Panc1 (cell line): ENCODE measurements around the gene PTPRK. TPM values are rescaled to one million over a fixed set of nuclear protein-coding genes. Genes with fewer than 3 reads are reported as not detected.

Experiments used
- ATAC-seq: fragments of 200-7000 bp; cut with Tn5 transposase; 2 replicates; pipeline ENCODE4 v1.9.1; 2020; ENCODE audit warnings: mild to moderate bottlenecking, moderate library complexity
- BruUV-seq: library from RNA; stranded (reverse); fragments of 400-500 nt; replicated peaks from 2 replicates; lab custom pipeline; 2021; lab: Mats Ljungman, UMichigan
- CTCF ChIA-PET: fragments of 300-600 bp; sonication (Branson Sonifier 250); formaldehyde crosslinking; loops from one replicate; lab custom pipeline; 2022; ENCODE audit warnings: antibody characterized with exemption; lab: Charles Lee
- POLR2A ChIA-PET: fragments of 300-600 bp; sonication (Branson Sonifier 250); formaldehyde crosslinking; loops from one replicate; lab custom pipeline; 2022; ENCODE audit warnings: antibody characterized with exemption; lab: Charles Lee
- DNase-seq: peaks from one replicate; pipeline ENCODE4 v3.0.0-alpha.2; 2010; ENCODE audit warnings: low read depth, low spot score
- H3K27ac ChIP-seq: 2 replicates; pipeline ENCODE4 v1.5.1; 2011; ENCODE audit warnings: mild to moderate bottlenecking, low read length, inconsistent platforms
- H3K27me3 ChIP-seq: fragments of 200-500 bp; sonication (Bioruptor generic); 2 replicates; pipeline ENCODE4 v1.6.0; 2014; ENCODE audit warnings: low read length, inconsistent platforms; ENCODE audit not compliant: control insufficient read depth, insufficient read depth
- H3K36me3 ChIP-seq: fragments of 200-500 bp; sonication (Bioruptor generic); 2 replicates; pipeline ENCODE4 v1.5.1; 2014; ENCODE audit warnings: inconsistent platforms, mild to moderate bottlenecking, low read length, moderate library complexity; ENCODE audit not compliant: control insufficient read depth, insufficient read depth
- H3K4me1 ChIP-seq: 2 replicates; pipeline ENCODE4 v1.5.1; 2011; ENCODE audit warnings: inconsistent platforms, mild to moderate bottlenecking, low read length, moderate library complexity; ENCODE audit not compliant: control insufficient read depth, insufficient read depth
- H3K4me3 ChIP-seq, 2 experiments: 2 replicates each; pipeline ENCODE4 v1.5.1; 2011 to 2012; ENCODE audit warnings: low read depth in 2 of 2, low read length in 2 of 2, mild to moderate bottlenecking in 2 of 2, inconsistent platforms in 1 of 2, moderate library complexity in 1 of 2
- H3K9me3 ChIP-seq: fragments of 200-500 bp; sonication (Bioruptor generic); 2 replicates; pipeline ENCODE4 v1.5.1; 2014; ENCODE audit warnings: low read depth, mild to moderate bottlenecking, inconsistent platforms, low read length, moderate library complexity; ENCODE audit not compliant: control insufficient read depth, insufficient read depth
- CTCF ChIP-seq: fragments of 450-650 bp; IDR thresholded peaks from 2 replicates; pipeline ENCODE4 v1.5.1; 2017; ENCODE audit warnings: mild to moderate bottlenecking
- POLR2AphosphoS5 ChIP-seq: IDR thresholded peaks from 2 replicates; pipeline ENCODE4 v1.6.1; 2012; ENCODE audit warnings: mild to moderate bottlenecking, low read depth, low read length, moderate library complexity
- REST ChIP-seq, 2 experiments: IDR thresholded peaks; 2 replicates each; pipeline ENCODE4 v1.6.1; 2011 to 2012; ENCODE audit warnings: low read depth in 2 of 2, control low read depth in 1 of 2, low read length in 1 of 2, mild to moderate bottlenecking in 1 of 2, moderate library complexity in 1 of 2; ENCODE audit not compliant: insufficient read depth in 1 of 2
- SIN3A ChIP-seq: IDR thresholded peaks from 2 replicates; pipeline ENCODE4 v1.6.1; 2012; ENCODE audit warnings: low read depth, mild to moderate bottlenecking, low read length, moderate library complexity, borderline replicate concordance; ENCODE audit not compliant: insufficient read depth
- TCF7L2 ChIP-seq: IDR thresholded peaks from 2 replicates; pipeline ENCODE4 v1.6.1; 2011; ENCODE audit warnings: mild to moderate bottlenecking, low read depth, low read length, inconsistent platforms
- in situ Hi-C: cut with HindIII; loops from 2 replicates; pipeline ENCODE4 v1.10.0; 2016; ENCODE audit warnings: low sequenced_read_pairs, low pct_unique_long_range_greater_than_20kb
- intact Hi-C: fragments of 100-400 bp; cut with micrococcal nuclease; formaldehyde crosslinking; loops from one replicate; pipeline ENCODE4 v1.10.0; 2022; ENCODE audit not compliant: unreplicated experiment
- total RNA-seq: library from RNA; stranded (reverse); gene quantifications from one replicate; pipeline ENCODE4 v1.2.1, GENCODE V29; 2021; ENCODE audit not compliant: unreplicated experiment

The PTPRK gene
- total RNA-seq, 1 experiment from 2014 or later = 61.8 TPM

DNA sequence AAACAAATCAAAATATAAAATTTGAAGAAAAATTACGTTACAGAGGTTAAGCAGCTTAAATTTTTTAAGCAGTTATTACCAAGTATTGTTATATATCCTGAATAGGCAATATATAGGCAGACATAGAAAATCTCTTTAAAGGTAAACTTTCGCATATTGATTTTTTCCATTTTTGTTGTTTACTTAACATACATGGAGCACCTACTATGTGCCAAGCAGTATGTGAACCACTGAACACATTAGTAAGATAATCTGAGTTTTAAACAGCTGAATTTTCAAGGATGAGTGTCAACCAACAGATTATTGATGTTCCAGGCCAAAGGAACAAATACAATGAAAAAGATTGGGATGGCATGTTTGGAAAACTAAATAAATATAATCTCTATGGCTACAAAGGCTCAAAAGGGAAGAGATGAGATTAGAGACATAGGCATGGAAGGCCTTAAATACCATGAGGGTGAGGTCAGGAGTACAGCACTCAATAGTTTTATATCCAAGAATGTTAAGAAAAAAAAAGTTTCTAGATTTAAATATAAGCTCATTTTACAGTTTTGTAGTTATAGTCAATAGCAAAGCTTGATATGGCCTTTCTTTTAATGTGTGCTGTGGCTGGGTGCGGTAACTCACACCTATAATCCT lies 277.5 kb downstream of the PTPRK start:
- H3K27ac ChIP-seq = no peak overlapping the region
- no peaks in the 10 kb centered on the region for H3K36me3 ChIP-seq
- POLR2A ChIA-PET = no interaction called here
- BruUV-seq = no TSS peak
- no peaks in the 10 kb centered on the region for H3K4me1 ChIP-seq
- DNase-seq (no peak), ATAC-seq (no peak)
- intact Hi-C loops = no loop called here
- H3K9me3 ChIP-seq = no peaks in the 10 kb centered on the region
- H3K4me3 ChIP-seq = no peak overlapping the region
- H3K27me3 ChIP-seq = no peaks in the 10 kb centered on the region
- TF ChIP-seq TCF7L2 = no peak
- no peak for TF ChIP-seq SIN3A
- TF ChIP-seq POLR2AphosphoS5 = no peak
- in situ Hi-C loops = no loop called here
- CTCF ChIA-PET = no interaction called here

GRCh38 chr6:128241216-128241615 lies 279.2 kb downstream of the PTPRK start:
- intact Hi-C loops (no loop called here), in situ Hi-C loops (no loop called here)
- no TSS peak for BruUV-seq
- no peaks in the 10 kb centered on the region for H3K9me3 ChIP-seq
- ChIA-PET POLR2A (no interaction called here), CTCF (no interaction called here)
- H3K27ac ChIP-seq = no peak overlapping the region
- DNase-seq (no peak), ATAC-seq (no peak)
- H3K27me3 ChIP-seq = no peaks in the 10 kb centered on the region
- H3K4me1 ChIP-seq = no peaks in the 10 kb centered on the region
- no peak overlapping the region for H3K4me3 ChIP-seq
- no peak for TF ChIP-seq TCF7L2
- TF ChIP-seq REST (IDR thresholded peaks at IDR 0.05; ENCODE audit: insufficient read depth in 1 of 2, low read depth in 2 of 2, low read length in 1 of 2) = no peak
- no peak for TF ChIP-seq CTCF
- TF ChIP-seq POLR2AphosphoS5 = no peak
- no peaks in the 10 kb centered on the region for H3K36me3 ChIP-seq

- H3K27me3 ChIP-seq = no peaks in the 10 kb centered on the region
- in situ Hi-C loops (no loop called here), intact Hi-C loops (no loop called here)
- no peak overlapping the region for H3K27ac ChIP-seq
- H3K4me3 ChIP-seq = no peak overlapping the region
- H3K36me3 ChIP-seq = no peaks in the 10 kb centered on the region; the same call in 1 of the 2 replicates
- DNase-seq (no peak), ATAC-seq (no peak)
- no peaks in the 10 kb centered on the region for H3K9me3 ChIP-seq
- BruUV-seq = no TSS peak
- no peaks in the 10 kb centered on the region for H3K4me1 ChIP-seq
- ChIA-PET POLR2A (no interaction called here), CTCF (no interaction called here)
- TF ChIP-seq CTCF (no peak), SIN3A (no peak), TCF7L2 (no peak), REST (IDR thresholded peaks at IDR 0.05; ENCODE audit: insufficient read depth in 1 of 2, low read depth in 2 of 2, low read length in 1 of 2) (no peak), POLR2AphosphoS5 (no peak)
Observed at GRCh38 chr6:128240024-128240428, 280.4 kb downstream of the PTPRK start.
